Measurements from ENCODE around the gene SCFD2.

SCFD2 gene

GRCh38 chr4:53137468-53137867 lies 228.4 kb downstream of the SCFD2 start:
- DNase-seq (ENCODE audit: low read depth), result no peak

GRCh38 chr4:53136954-53137353 lies 228.9 kb downstream of the SCFD2 start:
- DNase-seq (ENCODE audit: low read depth), result no peak

- DNase-seq (ENCODE audit: low read depth), result no peak
Measured at GRCh38 chr4:53132132-53132891, 233.5 kb downstream of the SCFD2 start.

- no peak for DNase-seq (ENCODE audit: low read depth)
Measured at GRCh38 chr4:53131562-53131925, 234.3 kb downstream of the SCFD2 start.

- no peak for DNase-seq (ENCODE audit: low read depth)
Measured at GRCh38 chr4:53130896-53131561, 234.8 kb downstream of the SCFD2 start.

GRCh38 chr4:53128706-53129357 lies 237.0 kb downstream of the SCFD2 start:
- DNase-seq (ENCODE audit: low read depth), result no peak

- DNase-seq (ENCODE audit: low read depth), result no peak
Measured at GRCh38 chr4:53128231-53128630, 237.6 kb downstream of the SCFD2 start.

GRCh38 chr4:53127365-53127764 lies 238.5 kb downstream of the SCFD2 start:
- no peak for DNase-seq (ENCODE audit: low read depth)

GRCh38 chr4:53126099-53126498 lies 239.8 kb downstream of the SCFD2 start:
- DNase-seq (ENCODE audit: low read depth), result no peak

- no peak for DNase-seq (ENCODE audit: low read depth)
Measured at GRCh38 chr4:53123819-53124218, 242.0 kb downstream of the SCFD2 start.

- no peak for DNase-seq (ENCODE audit: low read depth)
Measured at GRCh38 chr4:53123171-53123570, 242.7 kb downstream of the SCFD2 start.

GRCh38 chr4:53122280-53123116 lies 243.4 kb downstream of the SCFD2 start:
- DNase-seq (ENCODE audit: low read depth), result no peak

- DNase-seq (ENCODE audit: low read depth), result no peak
Measured at GRCh38 chr4:53121264-53121865, 244.5 kb downstream of the SCFD2 start.

- DNase-seq (ENCODE audit: low read depth), result no peak
Measured at GRCh38 chr4:53120778-53121177, 245.1 kb downstream of the SCFD2 start.

- DNase-seq (ENCODE audit: low read depth), result no peak
Measured at GRCh38 chr4:53119680-53120079, 246.2 kb downstream of the SCFD2 start.

GRCh38 chr4:53118676-53119075 lies 247.2 kb downstream of the SCFD2 start:
- no peak for DNase-seq (ENCODE audit: low read depth)

GRCh38 chr4:53116954-53117353 lies 248.9 kb downstream of the SCFD2 start:
- no peak for DNase-seq (ENCODE audit: low read depth)

- no peak for DNase-seq (ENCODE audit: low read depth)
Measured at GRCh38 chr4:53113431-53114225, 252.2 kb downstream of the SCFD2 start.

- DNase-seq (ENCODE audit: low read depth), result no peak
Measured at GRCh38 chr4:53105313-53105712, 260.5 kb downstream of the SCFD2 start.

GRCh38 chr4:53103481-53103880 lies 262.4 kb downstream of the SCFD2 start:
- no peak for DNase-seq (ENCODE audit: low read depth)

- DNase-seq (ENCODE audit: low read depth), result no peak
Measured at GRCh38 chr4:53101191-53101581, 264.7 kb downstream of the SCFD2 start.

All from T-helper 22 cell (primary cell).